ENCODE data around the gene SOX6. TPM values are rescaled to one million over a fixed set of nuclear protein-coding genes. Genes with fewer than 3 reads are reported as not detected.

Gene SOX6
- total and polyA plus RNA-seq, 2 donors (not counting 3 experiments of a cell fraction or from before 2014, with no cell fraction given), result 0.14 to 3.7 TPM

DNA sequence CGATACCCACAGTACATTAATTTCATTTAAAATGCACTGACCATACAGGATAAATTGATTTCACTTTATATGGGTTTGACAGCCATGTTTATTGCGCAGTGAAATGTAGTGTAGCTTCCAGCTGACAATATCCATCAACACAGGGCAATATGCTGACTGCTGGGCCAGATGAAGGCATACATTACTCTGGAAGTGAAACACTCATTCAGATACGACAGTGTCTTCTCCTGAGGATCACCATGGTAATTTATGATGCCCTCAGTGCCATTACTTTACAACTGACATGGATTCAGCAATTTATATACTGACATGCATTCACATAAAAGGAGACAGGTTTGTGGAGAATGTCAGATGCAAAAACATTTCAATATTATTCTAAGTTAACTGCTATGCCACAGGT lies 365.1 kb downstream of the SOX6 start:
- no peak for TF ChIP-seq POLR2A (IDR thresholded peaks at IDR 0.05; ENCODE audit: low read depth, low read length)
- no peaks in the 10 kb centered on the region for H3K4me1 ChIP-seq (ENCODE audit: control insufficient read depth, extremely low read depth, insufficient read depth, low read length)
- DNase-seq (ENCODE audit: low read depth, low spot score), result no peak
- no peak overlapping the region for H3K4me3 ChIP-seq (replicated peaks in 1 of 3; ENCODE audit: insufficient read depth in 1 of 3, low read depth in 1 of 3, low read length in 3 of 3)
- no peak overlapping the region for H3K9ac ChIP-seq (replicated peaks; ENCODE audit: extremely low read depth, insufficient read depth, low read length)
- intact Hi-C loops (cut with micrococcal nuclease) (no loop called here), dilution Hi-C loops (cut with MboI; ENCODE audit: extremely low pct_ligation_motif_present, low sequenced_read_pairs) (no loop called here)
- no peaks in the 10 kb centered on the region for H3K36me3 ChIP-seq (ENCODE audit: control insufficient read depth in 2 of 2, extremely low read depth in 1 of 2, insufficient read depth in 2 of 2, low read length in 2 of 2)
- no peak for FAIRE-seq
- ChIA-PET POLR2A (no interaction called here), CTCF (no interaction called here)
- H3K27ac ChIP-seq (ENCODE audit: insufficient read depth, low read depth, low read length), result no peak overlapping the region
- H4K20me1 ChIP-seq (replicated peaks; ENCODE audit: control insufficient read depth, extremely low read depth, insufficient read depth, low read length), result no peaks in the 10 kb centered on the region
- no peak overlapping the region for H2AFZ ChIP-seq (ENCODE audit: low read depth, low read length)
- no peak overlapping the region for H3K4me2 ChIP-seq (ENCODE audit: insufficient read depth, low read length)
- no peaks in the 10 kb centered on the region for H3K9me3 ChIP-seq (replicated peaks; ENCODE audit: control insufficient read depth, insufficient read depth, low read length)
- H3K27me3 ChIP-seq (ENCODE audit: control insufficient read depth in 2 of 2, insufficient read depth in 2 of 2, low read length in 2 of 2), result no peaks in the 10 kb centered on the region
- no TSS peak for BruUV-seq (replicated peaks)
- H3K79me2 ChIP-seq (ENCODE audit: control insufficient read depth, insufficient read depth, low read length), result no peaks in the 10 kb centered on the region
- no peaks in the 10 kb centered on the region for H3K9me1 ChIP-seq (replicated peaks; ENCODE audit: control insufficient read depth, extremely low read depth, insufficient read depth, low read length)

DNA sequence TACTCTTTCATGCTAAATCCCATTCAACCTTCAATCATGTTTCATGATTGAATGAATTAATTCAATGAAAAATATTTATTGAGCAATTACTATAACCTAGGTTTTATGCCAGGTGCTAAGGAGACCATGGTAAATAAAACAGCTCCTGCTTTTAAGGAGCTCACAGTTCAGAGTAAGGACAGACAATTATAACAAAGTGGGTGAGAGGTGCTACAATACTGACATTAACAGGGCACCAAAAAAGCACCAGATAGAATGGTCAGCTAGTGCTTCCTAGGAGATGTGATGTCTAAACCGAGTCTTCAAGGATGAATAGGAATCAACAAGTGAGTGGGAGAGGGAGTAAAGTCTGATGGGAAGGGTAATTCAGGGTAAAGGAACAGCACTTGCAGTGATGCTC lies 366.7 kb downstream of the SOX6 start:
- Histone ChIP-seq H4K20me1 (replicated peaks; ENCODE audit: control insufficient read depth, extremely low read depth, insufficient read depth, low read length) (no peaks in the 10 kb centered on the region), H3K9me3 (replicated peaks; ENCODE audit: control insufficient read depth, insufficient read depth, low read length) (no peaks in the 10 kb centered on the region), H3K79me2 (ENCODE audit: control insufficient read depth, insufficient read depth, low read length) (no peaks in the 10 kb centered on the region), H3K27me3 (ENCODE audit: control insufficient read depth in 2 of 2, insufficient read depth in 2 of 2, low read length in 2 of 2) (no peaks in the 10 kb centered on the region), H3K4me1 (ENCODE audit: control insufficient read depth, extremely low read depth, insufficient read depth, low read length) (no peaks in the 10 kb centered on the region), H2AFZ (ENCODE audit: low read depth, low read length) (no peak overlapping the region), H3K4me2 (ENCODE audit: insufficient read depth, low read length) (no peak overlapping the region), H3K9me1 (replicated peaks; ENCODE audit: control insufficient read depth, extremely low read depth, insufficient read depth, low read length) (no peaks in the 10 kb centered on the region), H3K27ac (ENCODE audit: insufficient read depth, low read depth, low read length) (no peak overlapping the region), H3K4me3 (replicated peaks in 1 of 3; ENCODE audit: insufficient read depth in 1 of 3, low read depth in 1 of 3, low read length in 3 of 3) (no peak overlapping the region), H3K36me3 (ENCODE audit: control insufficient read depth in 2 of 2, extremely low read depth in 1 of 2, insufficient read depth in 2 of 2, low read length in 2 of 2) (no peaks in the 10 kb centered on the region), H3K9ac (replicated peaks; ENCODE audit: extremely low read depth, insufficient read depth, low read length) (no peak overlapping the region)
- FAIRE-seq, result no peak
- ChIA-PET POLR2A (no interaction called here), CTCF (interaction anchor here (1.1 kb wide), 1 partner anchor 49 kb away, joined by 5 read pairs; no protein-coding TSS in a partner anchor)
- intact Hi-C loops (cut with micrococcal nuclease) (no loop called here), dilution Hi-C loops (cut with MboI; ENCODE audit: extremely low pct_ligation_motif_present, low sequenced_read_pairs) (no loop called here)
- TF ChIP-seq MYC (IDR thresholded peaks at IDR 0.05; ENCODE audit: low read depth, low read length) (no peak), GATA2 (IDR thresholded peaks at IDR 0.05; ENCODE audit: insufficient read depth, insufficient read length, low read depth, low read length) (no peak), FOS (IDR thresholded peaks at IDR 0.05; ENCODE audit: borderline replicate concordance, insufficient read depth, low read length) (no peak), EZH2 (IDR thresholded peaks at IDR 0.05; ENCODE audit: borderline replicate concordance, low read depth, low read length, severe bottlenecking) (no peak)
- TF ChIP-seq, protein P1, sequence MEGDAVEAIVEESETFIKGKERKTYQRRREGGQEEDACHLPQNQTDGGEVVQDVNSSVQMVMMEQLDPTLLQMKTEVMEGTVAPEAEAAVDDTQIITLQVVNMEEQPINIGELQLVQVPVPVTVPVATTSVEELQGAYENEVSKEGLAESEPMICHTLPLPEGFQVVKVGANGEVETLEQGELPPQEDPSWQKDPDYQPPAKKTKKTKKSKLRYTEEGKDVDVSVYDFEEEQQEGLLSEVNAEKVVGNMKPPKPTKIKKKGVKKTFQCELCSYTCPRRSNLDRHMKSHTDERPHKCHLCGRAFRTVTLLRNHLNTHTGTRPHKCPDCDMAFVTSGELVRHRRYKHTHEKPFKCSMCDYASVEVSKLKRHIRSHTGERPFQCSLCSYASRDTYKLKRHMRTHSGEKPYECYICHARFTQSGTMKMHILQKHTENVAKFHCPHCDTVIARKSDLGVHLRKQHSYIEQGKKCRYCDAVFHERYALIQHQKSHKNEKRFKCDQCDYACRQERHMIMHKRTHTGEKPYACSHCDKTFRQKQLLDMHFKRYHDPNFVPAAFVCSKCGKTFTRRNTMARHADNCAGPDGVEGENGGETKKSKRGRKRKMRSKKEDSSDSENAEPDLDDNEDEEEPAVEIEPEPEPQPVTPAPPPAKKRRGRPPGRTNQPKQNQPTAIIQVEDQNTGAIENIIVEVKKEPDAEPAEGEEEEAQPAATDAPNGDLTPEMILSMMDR (IDR thresholded peaks at IDR 0.05; ENCODE audit: extremely low read depth in 1 of 2, insufficient read depth in 1 of 2, low read depth in 1 of 2, low read length in 2 of 2), result no peak
- DNase-seq (ENCODE audit: low read depth, low spot score), result no peak
- no TSS peak for BruUV-seq (replicated peaks)
